ENCODE measurements around the gene UGT1A5. TPM values are rescaled to one million over a fixed set of nuclear protein-coding genes. Genes with fewer than 3 reads are reported as not detected.
"Not testable (repeated sequence)": the region's sequence is repeated elsewhere in the genome, so short reads cannot be mapped to it uniquely, and the experiment has no call there.

The UGT1A5 gene
- polyA plus RNA-seq, 4 donors: not detected

DNA sequence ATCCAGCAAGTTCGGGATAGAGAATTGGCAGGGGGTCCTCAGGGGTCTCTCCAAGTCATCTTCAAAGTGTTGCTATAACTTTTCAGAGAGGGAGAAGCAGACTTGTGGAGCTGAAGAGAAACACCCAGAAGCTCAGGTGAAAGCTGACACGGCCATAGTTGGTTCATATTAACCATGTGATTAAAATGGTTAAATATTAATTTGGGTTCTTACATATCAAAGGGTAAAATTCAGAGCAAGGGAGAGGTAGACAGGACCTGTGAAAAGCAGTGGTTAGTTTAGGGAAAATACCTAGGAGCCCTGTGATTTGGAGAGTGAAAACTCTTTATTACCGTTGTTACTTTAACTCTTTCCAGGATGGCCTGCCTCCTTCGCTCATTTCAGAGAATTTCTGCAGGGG lies 20.1 kb upstream of the UGT1A5 start, which contains the start of gene UGT1A6:
Gene UGT1A6, plus strand, starts transcription at position 243 of the 400 bp plus-strand sequence. Its CDS starts 115 bp downstream, at position 358.
- no peak for DNase-seq (ENCODE audit: low read depth in 4 of 4, low spot score in 2 of 4)

DNA sequence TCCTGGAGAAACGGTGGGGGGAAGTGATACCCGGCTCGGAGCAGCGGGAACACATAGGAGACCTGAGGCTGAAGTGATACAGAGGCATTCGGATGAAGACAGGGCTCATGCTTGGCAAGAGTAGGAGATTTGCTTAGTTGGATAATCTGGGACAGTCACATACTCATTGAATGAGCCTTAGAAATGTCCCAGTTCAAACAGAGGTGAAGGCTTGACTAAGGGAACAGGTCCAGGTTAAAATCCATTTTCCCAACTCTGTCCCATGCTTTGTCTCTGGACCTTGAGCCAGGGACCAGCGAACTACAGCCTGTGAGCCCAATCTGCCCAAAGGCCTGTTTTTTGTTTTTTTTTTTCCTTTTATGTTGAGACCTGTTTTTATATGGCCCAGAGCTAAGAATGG lies 18.7 kb upstream of the UGT1A5 start:
- no peak for DNase-seq (ENCODE audit: low read depth in 4 of 4, low spot score in 2 of 4)

DNA sequence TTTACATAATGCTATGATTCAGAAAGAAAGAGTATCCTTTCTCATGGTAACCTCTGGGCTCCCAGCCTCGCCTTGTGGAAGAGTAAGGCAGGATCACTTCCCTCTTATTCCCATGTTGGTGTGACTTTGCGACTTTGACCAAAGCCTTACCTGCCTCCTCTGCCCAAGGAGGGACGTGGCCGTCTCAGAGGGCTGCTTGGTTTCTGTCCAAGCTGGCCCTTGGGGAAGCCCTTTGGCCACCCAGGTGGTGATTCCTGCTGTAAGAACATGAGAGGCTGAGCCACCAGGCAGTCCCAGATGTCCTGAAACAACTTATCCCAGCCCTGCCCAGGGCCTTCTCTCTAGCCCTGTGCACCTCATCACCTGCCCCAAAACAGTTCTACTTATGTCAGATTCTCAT lies 14.0 kb upstream of the UGT1A5 start:
- DNase-seq (ENCODE audit: low read depth in 4 of 4, low spot score in 2 of 4): no peak

DNA sequence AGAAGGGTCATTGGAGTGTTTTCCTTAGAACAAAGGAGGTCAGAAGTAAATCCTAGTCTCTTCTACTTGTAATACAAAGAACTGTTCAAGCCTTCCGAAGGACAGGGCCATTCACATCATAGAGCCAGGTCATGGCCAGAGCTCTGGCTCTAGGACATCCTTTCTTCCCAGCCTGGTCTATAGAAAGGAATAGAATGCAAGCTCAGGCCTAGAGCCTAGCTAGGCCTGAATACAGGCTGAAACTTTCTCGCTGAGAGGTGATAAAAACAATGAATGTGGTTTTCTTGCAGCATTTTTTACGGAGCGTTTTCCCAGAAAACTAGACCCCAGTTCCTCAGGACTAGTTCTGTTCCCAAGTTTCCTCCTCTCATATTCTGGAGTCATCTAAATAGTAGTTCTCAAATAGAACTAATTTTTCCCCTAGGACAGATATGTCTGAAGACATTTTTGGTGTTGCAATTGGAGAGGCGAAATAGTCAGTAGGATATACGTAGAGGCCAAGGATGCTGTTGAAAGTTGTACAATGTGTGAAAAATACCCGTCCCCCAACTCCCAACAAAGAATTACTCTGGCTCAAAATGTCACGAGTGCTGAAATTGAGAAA lies 13.2 kb upstream of the UGT1A5 start:
- DNase-seq (ENCODE audit: low read depth in 4 of 4, low spot score in 2 of 4): no peak

DNA sequence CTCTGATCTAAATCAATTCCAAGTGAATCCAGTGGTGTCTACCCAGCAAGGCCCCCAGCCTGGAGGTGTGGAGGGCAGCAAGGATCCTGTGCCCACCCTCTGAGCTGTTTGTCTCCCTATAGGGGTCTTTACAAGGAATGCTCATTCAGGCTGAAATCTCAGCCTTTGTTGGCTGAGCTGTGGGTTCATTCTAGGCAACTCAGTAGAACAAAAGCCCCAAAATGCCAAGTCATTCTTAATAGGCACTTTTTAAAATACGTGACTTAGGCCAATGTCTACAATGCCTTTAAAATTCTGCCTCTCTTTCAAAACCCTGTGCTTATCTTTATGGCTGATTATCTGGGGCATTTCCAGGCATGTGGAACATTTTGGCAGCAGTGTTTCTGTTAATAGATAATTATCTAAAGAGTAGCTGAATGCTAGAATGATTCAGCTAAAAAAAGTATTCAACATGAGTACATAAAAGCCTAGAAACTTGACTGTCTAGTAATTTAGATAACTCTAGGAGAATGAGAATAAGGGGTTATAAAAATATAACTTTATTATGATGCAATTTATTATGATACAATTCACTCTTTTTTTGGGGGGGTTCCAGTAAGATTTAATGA lies 12.6 kb upstream of the UGT1A5 start:
- DNase-seq (ENCODE audit: low read depth in 4 of 4, low spot score in 2 of 4): peak in 2 of 4 donors; percentile 10 to 21

DNA sequence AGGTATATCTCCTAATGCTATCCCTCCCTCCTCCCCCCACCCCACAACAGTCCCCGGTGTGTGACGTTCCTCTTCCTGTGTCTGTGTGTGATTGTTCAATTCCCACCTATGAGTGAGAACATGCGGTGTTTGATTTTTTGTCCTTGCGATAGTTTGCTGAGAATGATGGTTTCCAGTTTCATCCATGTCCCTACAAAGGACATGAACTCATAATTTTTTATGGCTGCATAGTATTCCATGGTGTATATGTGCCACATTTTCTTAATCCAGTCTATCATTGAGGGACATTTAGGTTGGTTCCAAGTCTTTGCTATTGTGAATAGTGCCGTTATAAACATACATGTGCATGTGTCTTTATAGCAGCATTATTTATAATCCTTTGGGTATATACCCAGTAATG lies 11.9 kb upstream of the UGT1A5 start:
- not testable (repeated sequence) for DNase-seq (ENCODE audit: low read depth in 4 of 4, low spot score in 2 of 4)

DNA sequence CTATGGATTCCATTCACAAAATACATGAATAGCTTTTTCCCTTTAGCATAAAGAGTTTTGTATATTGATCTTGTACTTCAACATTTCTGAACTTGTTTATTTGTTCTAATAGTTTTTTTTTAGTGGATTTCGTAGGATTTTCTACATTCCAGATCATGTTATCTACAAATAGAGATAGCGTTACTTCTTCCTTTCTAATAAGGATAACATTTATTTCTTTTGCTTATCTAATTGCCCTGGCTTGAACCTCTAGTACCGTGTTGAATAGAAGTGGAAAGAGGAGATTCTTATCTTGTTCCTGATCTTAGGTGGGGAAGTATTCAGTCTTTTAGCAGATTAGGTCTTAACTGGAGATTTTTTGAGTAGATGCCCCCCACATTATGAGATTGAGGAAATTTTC lies 10.5 kb upstream of the UGT1A5 start:
- no peak for DNase-seq (ENCODE audit: low read depth in 4 of 4, low spot score in 2 of 4)

DNA sequence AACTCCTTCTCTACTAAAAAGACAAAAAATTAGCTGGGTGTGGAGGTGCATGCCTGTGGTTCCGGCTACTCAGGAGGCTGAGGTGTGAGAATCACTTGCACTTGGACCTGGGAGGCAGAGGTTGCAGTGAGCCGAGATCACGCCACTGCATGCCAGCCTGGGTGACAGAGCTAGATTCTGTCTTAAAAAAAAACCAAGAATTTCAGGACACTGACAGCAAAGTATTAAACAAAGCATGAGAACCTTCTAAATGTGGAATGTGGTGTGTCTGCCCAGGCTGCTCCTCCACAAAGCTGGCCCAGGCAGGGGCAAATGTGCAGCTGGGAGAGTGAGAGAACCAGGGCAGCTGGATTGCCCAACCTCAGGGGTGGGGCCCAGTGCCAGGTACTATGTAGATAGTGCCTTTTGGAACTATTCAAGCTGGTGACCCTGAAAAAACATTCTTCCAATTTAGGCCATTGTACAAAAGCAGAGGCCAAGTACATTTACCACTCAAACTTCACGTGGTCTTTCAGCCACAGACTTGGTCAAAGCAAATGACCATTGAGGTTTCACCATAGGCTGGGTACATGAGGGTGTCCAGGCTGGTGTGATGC lies 6.7 kb upstream of the UGT1A5 start:
- DNase-seq (ENCODE audit: low read depth in 4 of 4, low spot score in 2 of 4): no peak

DNA sequence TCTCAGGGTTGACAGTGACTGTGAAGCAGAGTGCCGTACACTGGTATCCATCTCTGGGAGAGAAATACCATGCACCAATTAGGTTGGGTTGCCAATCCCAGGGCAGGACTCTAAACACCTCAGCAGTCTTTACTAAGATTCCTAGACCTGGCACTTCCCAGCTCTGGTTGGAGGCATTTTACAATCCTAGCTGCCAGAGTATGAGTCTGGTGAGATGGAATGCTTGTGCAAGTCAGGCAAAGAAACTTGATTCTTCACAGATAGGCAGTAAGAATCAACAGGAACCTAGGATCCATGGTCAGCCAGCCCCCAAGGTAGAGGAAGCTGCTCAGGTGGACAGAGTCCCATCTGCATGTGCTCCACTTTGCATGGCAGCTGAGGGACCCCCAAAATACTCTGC lies 6.0 kb upstream of the UGT1A5 start:
- no peak for DNase-seq (ENCODE audit: low read depth in 4 of 4, low spot score in 2 of 4)

DNA sequence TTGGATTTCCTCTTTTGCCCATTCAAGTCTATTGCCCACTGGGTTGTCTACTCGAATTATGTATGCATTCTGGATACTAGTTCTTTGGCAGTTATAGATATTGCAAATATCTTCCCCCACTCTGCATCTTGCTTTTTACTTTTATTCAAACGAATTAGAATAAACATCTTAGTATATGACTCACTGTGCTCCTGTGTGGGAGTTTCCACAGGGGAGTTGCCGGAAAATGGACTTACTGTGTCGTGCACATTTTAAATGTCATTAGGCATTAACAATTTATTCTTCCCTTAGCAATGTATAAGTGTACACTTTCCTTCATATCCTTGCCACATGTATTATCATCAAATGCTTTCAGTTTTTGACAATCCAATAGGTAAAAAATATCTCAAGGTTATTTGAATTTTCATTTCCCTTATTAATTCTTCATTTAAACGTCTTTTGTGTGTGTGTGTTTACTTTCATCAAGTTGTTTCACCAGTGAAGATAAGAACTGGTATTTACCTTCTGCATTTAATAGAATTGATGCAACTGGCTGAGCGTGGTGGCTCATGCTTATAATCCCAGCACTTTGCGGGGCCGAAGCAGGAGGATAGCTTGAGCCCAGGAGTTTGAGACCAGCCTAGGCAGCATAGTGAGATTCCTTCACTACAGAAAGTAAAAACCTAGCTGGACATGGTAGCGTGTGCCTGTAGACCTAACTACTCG lies 4.6 kb upstream of the UGT1A5 start:
- DNase-seq (ENCODE audit: low read depth in 4 of 4, low spot score in 2 of 4): no peak

DNA sequence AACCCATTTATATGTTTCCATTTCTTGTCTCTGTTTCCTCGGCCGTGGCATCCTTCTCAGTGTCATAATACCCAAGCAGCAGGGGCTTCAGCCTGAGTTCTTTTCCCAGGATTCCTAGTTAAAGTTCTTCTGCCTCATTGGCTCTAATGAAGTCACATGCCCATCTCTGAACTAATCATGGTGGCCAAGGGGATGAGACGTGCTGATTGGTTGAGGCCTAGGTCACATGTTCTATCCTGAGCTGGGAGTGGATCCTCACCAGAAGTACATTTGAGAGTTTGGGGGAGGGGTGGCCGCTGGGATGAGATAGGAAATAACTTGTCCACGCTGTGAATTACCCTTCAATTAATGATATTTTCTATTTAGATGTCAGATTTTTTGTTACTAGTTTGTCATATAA lies 3.8 kb upstream of the UGT1A5 start:
- DNase-seq (ENCODE audit: low read depth in 4 of 4, low spot score in 2 of 4): no peak

DNA sequence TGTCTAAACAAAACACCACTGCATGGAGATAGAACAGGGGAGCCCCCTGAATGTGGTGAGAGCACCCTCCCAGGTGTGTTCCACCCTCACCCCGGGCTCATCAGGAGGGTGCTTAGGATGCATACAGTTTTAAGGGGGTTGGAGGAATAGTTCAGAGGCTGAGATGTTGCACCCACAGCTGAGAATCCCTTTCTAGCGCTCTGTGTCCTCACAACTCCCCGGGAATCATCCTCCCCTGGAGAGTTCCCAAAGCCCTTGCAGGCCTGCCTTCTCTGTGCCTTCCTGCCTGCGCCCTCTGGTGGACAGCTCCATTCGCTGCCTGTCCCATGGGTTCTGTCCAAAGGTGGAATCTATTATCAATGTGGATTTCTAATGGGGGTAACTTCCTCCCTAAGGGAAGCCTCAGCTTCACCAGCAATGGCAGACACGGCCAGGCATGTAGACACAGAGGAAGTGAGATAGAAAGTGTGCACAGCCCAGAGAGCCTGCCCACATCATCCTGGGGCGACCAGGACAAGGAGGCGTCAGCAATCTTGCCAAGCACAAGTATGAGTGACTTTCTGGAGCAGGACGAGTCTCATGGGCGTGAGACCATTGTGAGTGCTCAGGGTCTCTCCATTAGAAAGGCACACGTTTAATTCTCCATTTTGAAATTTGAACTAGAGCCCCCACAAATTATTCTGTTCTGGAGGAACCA lies 1.2 kb upstream of the UGT1A5 start:
- DNase-seq (ENCODE audit: low read depth in 4 of 4, low spot score in 2 of 4): peak; percentile 11 to 58 (median 26)

DNA sequence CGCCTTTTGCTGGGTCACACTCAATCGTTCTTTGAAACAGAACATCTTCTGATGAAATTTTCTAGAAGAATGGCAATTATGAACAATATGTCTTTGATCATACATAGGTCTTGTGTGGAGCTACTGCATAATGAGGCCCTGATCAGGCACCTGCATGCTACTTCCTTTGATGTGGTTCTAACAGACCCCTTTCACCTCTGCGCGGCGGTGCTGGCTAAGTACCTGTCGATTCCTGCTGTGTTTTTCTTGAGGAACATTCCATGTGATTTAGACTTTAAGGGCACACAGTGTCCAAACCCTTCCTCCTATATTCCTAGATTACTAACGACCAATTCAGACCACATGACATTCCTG lies 532 bp downstream of the UGT1A5 start:
- no peak for DNase-seq (ENCODE audit: low read depth in 4 of 4, low spot score in 2 of 4)

DNA sequence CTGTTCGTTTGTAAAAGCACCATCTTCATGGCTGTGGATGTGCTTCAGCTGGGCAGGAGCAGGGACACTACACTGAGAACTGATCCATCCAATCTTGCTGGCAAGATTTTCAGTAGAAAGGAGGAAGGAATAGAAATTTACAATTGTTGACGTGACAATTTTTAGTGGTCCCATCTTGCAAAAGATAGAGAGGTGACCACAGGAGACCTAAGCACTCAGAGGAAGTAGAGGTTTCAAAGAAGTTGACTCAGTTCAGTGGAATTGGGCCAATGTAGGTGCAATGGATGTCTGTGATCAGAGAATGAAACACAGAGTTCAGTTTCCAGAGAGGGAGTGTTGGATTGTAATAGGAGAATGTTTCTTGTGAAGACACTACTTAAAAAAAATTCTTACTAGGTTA lies 1.4 kb downstream of the UGT1A5 start:
- DNase-seq (ENCODE audit: low read depth in 4 of 4, low spot score in 2 of 4): no peak

DNA sequence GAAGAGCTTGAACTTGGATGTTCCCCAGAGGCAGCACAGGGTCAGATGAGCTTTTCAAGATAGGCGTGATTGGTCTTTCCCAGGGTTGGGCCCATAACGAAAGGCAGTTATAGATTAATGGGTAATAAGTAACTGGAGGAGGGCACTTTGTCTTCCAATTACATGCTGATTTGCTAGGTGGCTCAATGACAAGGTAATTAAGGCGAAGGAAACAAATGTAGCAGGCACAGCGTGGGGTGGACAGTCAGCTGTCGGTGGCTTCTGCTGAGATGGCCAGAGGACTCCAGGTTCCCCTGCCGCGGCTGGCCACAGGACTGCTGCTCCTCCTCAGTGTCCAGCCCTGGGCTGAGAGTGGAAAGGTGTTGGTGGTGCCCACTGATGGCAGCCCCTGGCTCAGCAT lies 5.8 kb downstream of the UGT1A5 start, which contains the start of gene UGT1A4:
Gene UGT1A4, plus strand, starts transcription at position 185 of the 400 bp plus-strand sequence. Its CDS starts 85 bp downstream, at position 270.
- DNase-seq (ENCODE audit: low read depth in 4 of 4, low spot score in 2 of 4): no peak

DNA sequence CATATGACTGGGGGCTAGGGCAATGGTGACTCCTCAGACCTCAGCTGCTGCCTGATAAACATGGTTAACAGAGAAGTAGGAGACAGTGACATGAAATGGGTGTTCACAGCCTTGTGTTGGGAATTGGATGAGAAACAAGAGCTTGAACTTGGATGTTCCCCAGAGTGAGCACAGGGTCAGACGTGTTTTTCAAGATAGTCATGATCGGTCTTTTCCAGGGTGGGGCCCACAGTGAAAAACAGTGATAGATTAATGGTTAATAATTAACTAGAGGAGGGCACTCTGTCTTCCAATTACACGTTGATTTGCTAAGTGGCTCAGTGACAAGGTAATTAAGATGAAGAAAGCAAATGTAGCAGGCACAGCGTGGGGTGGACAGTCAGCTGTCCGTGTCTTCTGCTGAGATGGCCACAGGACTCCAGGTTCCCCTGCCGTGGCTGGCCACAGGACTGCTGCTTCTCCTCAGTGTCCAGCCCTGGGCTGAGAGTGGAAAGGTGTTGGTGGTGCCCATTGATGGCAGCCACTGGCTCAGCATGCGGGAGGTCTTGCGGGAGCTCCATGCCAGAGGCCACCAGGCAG lies 16.1 kb downstream of the UGT1A5 start, which contains the start of gene UGT1A3:
Gene UGT1A3, plus strand, starts transcription at position 320 of the 579 bp plus-strand sequence. Its CDS starts 85 bp downstream, at position 405.
- DNase-seq (ENCODE audit: low read depth in 4 of 4, low spot score in 2 of 4): no peak

DNA sequence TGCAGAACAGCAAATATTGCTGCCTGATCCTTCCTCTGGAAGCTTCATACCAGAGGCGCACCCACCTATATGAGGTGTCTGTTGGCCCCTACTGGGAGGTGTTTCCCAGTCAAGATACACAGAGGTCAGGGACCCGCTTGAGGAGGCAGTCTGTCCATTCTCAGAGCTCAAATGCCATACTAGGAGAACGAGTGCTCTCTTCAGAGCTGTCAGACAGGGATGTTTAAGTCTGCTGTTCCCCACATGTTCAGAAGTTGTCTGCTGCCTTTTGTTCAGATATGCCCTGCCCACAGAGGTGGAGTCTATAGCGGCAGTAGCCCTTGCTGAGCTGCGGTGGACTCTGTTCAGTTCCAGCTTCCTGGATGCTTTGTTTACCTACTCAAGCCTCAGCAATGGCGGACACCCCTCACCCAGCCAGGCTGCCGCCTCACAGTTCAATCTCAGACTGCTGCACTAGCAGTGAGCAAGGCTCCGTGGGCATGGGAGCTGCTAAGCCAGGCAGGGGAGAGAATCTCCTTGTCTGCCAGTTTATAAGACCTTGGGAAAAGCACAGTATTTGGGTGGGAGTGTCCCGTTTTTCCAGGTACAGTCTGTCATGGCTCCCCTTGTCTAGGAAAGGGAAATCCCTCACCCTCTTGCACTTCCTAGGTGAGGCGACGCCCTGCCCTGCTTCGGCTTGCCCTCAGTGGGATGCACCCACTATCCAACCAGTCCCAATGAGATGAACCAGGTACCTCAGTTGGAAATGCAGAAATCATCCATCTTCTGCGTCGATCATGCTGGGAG lies 24.4 kb downstream of the UGT1A5 start:
- DNase-seq (ENCODE audit: low read depth in 4 of 4, low spot score in 2 of 4): not testable (repeated sequence)

DNA sequence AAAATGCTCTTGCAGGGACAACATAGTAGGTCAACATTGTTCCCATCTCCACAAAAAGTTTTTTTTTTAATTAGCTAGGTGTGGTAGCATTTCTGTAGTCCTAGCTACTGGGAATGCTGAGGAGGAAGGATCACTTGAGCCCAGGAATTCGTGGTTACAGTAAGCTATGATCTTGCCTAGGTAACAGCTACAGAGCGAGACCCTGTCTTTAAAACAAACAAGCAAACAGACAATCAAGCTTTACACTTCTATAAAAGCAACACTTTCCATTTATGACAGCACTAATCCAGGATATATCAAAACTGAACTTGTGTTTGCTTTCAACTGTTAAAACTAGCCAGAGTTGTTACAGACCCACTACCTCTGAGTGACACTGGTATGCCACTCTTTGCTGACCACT lies 28.2 kb downstream of the UGT1A5 start:
- no peak for DNase-seq (ENCODE audit: low read depth in 4 of 4, low spot score in 2 of 4)

DNA sequence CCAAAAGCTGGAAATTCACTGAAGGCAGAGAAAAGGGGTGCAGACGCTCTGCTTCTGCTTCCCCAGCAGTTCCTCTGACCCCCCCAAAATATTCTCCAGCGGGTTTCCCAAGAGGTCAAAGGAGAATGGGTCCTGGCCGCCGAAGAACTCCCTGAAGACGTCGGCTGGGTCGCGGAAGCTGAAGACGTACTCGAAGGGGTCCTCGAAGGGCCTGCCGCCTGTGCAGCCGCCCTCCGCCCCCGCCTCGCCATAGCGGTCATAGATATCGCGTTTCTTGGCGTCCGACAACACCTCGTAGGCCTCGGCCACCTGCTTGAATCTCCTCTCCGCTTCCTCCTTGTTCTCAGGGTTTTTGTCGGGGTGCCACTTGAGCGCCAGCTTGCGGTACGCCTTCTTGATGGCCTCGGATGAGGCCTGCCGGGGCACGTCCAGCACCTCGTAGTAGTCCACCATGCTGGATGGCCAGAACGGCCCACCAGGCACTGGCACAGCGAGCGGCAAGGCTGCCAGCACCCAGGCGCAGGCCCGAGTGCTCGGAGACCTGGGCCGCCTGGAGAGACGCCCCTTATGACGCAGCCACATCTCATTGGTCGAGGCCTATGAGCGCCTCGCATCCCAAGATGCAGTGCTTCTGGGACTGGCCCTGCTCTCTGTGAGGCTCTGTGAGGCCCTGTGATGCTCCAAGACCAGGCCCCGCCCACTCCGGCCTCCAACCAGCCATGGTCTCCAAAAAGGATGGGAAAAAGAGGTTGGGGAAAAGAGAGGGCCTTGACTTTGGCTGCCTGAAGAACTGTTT lies 31.0 kb downstream of the UGT1A5 start:
- no peak for DNase-seq (ENCODE audit: low read depth in 4 of 4, low spot score in 2 of 4)

Data from left renal cortex interstitium (tissue), 4 donors.